Measurements from ENCODE around the gene PCDH1. TPM values are rescaled to one million over a fixed set of nuclear protein-coding genes. Genes with fewer than 3 reads are reported as not detected.

PCDH1 gene
- total and polyA plus RNA-seq, 2 of the 13 experiments (the other 11 are each of a cell fraction or from before 2014, with no cell fraction given): 0.11 to 0.83 TPM

GRCh38 chr5:141873933-141874261 lies 4.3 kb downstream of the PCDH1 start:
- in situ Hi-C loops (cut with HindIII; ENCODE audit: extremely low pct_ligation_motif_present, low pct_unique_long_range_greater_than_20kb): no loop called here
- H3K4me3 ChIP-seq (replicated peaks in 1 of 3; ENCODE audit: insufficient read depth in 1 of 3, low read depth in 2 of 3, low read length in 3 of 3): peak overlapping the region in 1 of 3 experiments; percentile 61; a peak in 1 of 6 replicates
- CTCF ChIA-PET (ENCODE audit: low intra/inter-chr PET ratio, low total read pairs): no interaction called here
- FAIRE-seq (no peak), DNase-seq (ENCODE audit: low spot score) (no peak), ATAC-seq (no peak)
- H3K4me1 ChIP-seq (ENCODE audit: insufficient read depth, low read length): peaks cover 47% of the 10 kb centered on the region
- intact Hi-C loops (cut with micrococcal nuclease; ENCODE audit: unreplicated experiment): no loop called here
- no peaks in the 10 kb centered on the region for H3K36me3 ChIP-seq (replicated peaks in 1 of 2; ENCODE audit: control insufficient read depth in 1 of 2, insufficient read depth in 2 of 2, low read length in 2 of 2)
- no peak overlapping the region for H3K9ac ChIP-seq (ENCODE audit: insufficient read depth, low read depth, low read length)
- WGBS (ENCODE audit: low lambda C conversion rate): 35% methylated on average over 3 of the region's 3 CpGs
- H3K27me3 ChIP-seq (ENCODE audit: control insufficient read depth in 1 of 2, insufficient read depth in 2 of 2, low read length in 2 of 2): peaks cover 14 to 56% of the 10 kb centered on the region in 2 experiments
- H3K4me2 ChIP-seq (ENCODE audit: low read depth, low read length): peak overlapping the region; percentile 79; the same call in 1 of the 2 replicates
- no peaks in the 10 kb centered on the region for H4K20me1 ChIP-seq (ENCODE audit: insufficient read depth, low read length)
- no peak overlapping the region for H2AFZ ChIP-seq (ENCODE audit: low read length)
- POLR2A ChIA-PET: no interaction called here
- H3K9me3 ChIP-seq (ENCODE audit: low read length): no peaks in the 10 kb centered on the region
- no peaks in the 10 kb centered on the region for H3K79me2 ChIP-seq (ENCODE audit: insufficient read depth, low read length)
- BruUV-seq (replicated peaks): no TSS peak
- TF ChIP-seq ZBTB38 (CRISPR knock-in tag; IDR thresholded peaks at IDR 0.05): 0 out of 2 replicates have a peak, but pooled peaks have one; percentile 0
- TF ChIP-seq ZBTB43 (CRISPR knock-in tag; conservative IDR thresholded peaks at IDR 0.05): no peak
- H3K27ac ChIP-seq (ENCODE audit: extremely low read length, insufficient read depth, low read length): no peak overlapping the region

GRCh38 chr5:141872496-141873356 lies 5.5 kb downstream of the PCDH1 start:
- Histone ChIP-seq H3K79me2 (ENCODE audit: insufficient read depth, low read length) (no peaks in the 10 kb centered on the region), H3K4me3 (replicated peaks in 1 of 3; ENCODE audit: insufficient read depth in 1 of 3, low read depth in 2 of 3, low read length in 3 of 3) (no peak overlapping the region), H3K4me2 (ENCODE audit: low read depth, low read length) (no peak overlapping the region), H3K27ac (ENCODE audit: extremely low read length, insufficient read depth, low read length) (no peak overlapping the region), H4K20me1 (ENCODE audit: insufficient read depth, low read length) (no peaks in the 10 kb centered on the region), H2AFZ (ENCODE audit: low read length) (no peak overlapping the region), H3K9me3 (ENCODE audit: low read length) (no peaks in the 10 kb centered on the region), H3K9ac (ENCODE audit: insufficient read depth, low read depth, low read length) (no peak overlapping the region), H3K27me3 (ENCODE audit: control insufficient read depth in 1 of 2, insufficient read depth in 2 of 2, low read length in 2 of 2) (peaks cover 14 to 60% of the 10 kb centered on the region in 2 experiments), H3K4me1 (ENCODE audit: insufficient read depth, low read length) (peaks cover 41% of the 10 kb centered on the region), H3K36me3 (replicated peaks in 1 of 2; ENCODE audit: control insufficient read depth in 1 of 2, insufficient read depth in 2 of 2, low read length in 2 of 2) (no peaks in the 10 kb centered on the region)
- in situ Hi-C loops (cut with HindIII; ENCODE audit: extremely low pct_ligation_motif_present, low pct_unique_long_range_greater_than_20kb): no loop called here
- ChIA-PET POLR2A (no interaction called here), CTCF (ENCODE audit: low intra/inter-chr PET ratio, low total read pairs) (no interaction called here)
- ATAC-seq (no peak), DNase-seq (ENCODE audit: low spot score) (no peak), FAIRE-seq (no peak)
- no TSS peak for BruUV-seq (replicated peaks)
- intact Hi-C loops (cut with micrococcal nuclease; ENCODE audit: unreplicated experiment): no loop called here
- 63% methylated on average over 15 of the region's 15 CpGs for WGBS (ENCODE audit: low lambda C conversion rate)
- TF ChIP-seq SALL2 (CRISPR knock-in tag; IDR thresholded peaks at IDR 0.05) (no peak), ZNF513 (CRISPR knock-in tag; conservative IDR thresholded peaks at IDR 0.05) (no peak), TRIM22 (IDR thresholded peaks at IDR 0.05) (no peak), JUND (CRISPR knock-in tag; IDR thresholded peaks at IDR 0.05) (no peak), ZFYVE20 (CRISPR knock-in tag; IDR thresholded peaks at IDR 0.05; ENCODE audit: borderline replicate concordance, low read depth) (no peak), ZNF619 (CRISPR knock-in tag; IDR thresholded peaks at IDR 0.05) (no peak), ZNF75D (CRISPR knock-in tag; IDR thresholded peaks at IDR 0.05; ENCODE audit: borderline replicate concordance) (no peak), ZNF598 (CRISPR knock-in tag; IDR thresholded peaks at IDR 0.05; ENCODE audit: borderline replicate concordance) (no peak), FOXP4 (CRISPR knock-in tag; IDR thresholded peaks at IDR 0.05) (no peak)
